K562 (cell line): Measurements from ENCODE around the gene RARRES2. TPM values are rescaled to one million over a fixed set of nuclear protein-coding genes. Genes with fewer than 3 reads are reported as not detected.

Source experiments
- BHLHE40 ChIP-seq: IDR thresholded peaks from 2 replicates; pipeline ENCODE4 v1.6.1; 2011; ENCODE audit warnings: low read length, improper control_type of control experiment
- CEBPB ChIP-seq: fragments of 450-650 bp; IDR thresholded peaks from 2 replicates; pipeline ENCODE4 v1.6.1; 2016; ENCODE audit warnings: missing genetic modification characterization, missing compliant biosample characterization
- CEBPG ChIP-seq, 3 experiments: fragments of 200-800 bp in 1 of 3; sonication (Bioruptor generic) in 1 of 3; sonication (generic) in 1 of 3; formaldehyde crosslinking in 1 of 3; IDR thresholded peaks in 2 of 3; conservative IDR thresholded peaks in 1 of 3; 2 replicates each; pipeline versions ENCODE4 v1.6.1 to v1.8.0; 2016 to 2022; ENCODE audit warnings: missing compliant biosample characterization in 2 of 3, missing genetic modification characterization in 2 of 3, mild to moderate bottlenecking in 1 of 3, missing genetic modification reagents in 1 of 3
- CXXC5 ChIP-seq: fragments of 250-450 bp; sonication (Bioruptor Pico); IDR thresholded peaks from 2 replicates; pipeline ENCODE4 v1.8.0; 2022; ENCODE audit warnings: inconsistent platforms, mild to moderate bottlenecking, moderate library complexity
- HDAC2 ChIP-seq: fragments of 450-650 bp; IDR thresholded peaks from 2 replicates; pipeline ENCODE4 v1.6.1; 2016; ENCODE audit warnings: mild to moderate bottlenecking
- NFATC3 ChIP-seq: fragments of 450-650 bp; IDR thresholded peaks from 2 replicates; pipeline ENCODE4 v1.6.1; 2017; ENCODE audit warnings: mild to moderate bottlenecking
- NR2C1 ChIP-seq, 2 experiments: fragments of 450-650 bp; IDR thresholded peaks; 2 replicates each; pipeline ENCODE4 v1.6.1; 2017; ENCODE audit warnings: mild to moderate bottlenecking in 2 of 2, antibody characterized with exemption in 1 of 2, inconsistent platforms in 1 of 2, missing compliant biosample characterization in 1 of 2, missing genetic modification characterization in 1 of 2
- SAFB2 ChIP-seq: fragments of 200-400 bp; formaldehyde crosslinking; IDR thresholded peaks from 2 replicates; pipeline ENCODE4 v1.6.1; 2018; ENCODE audit warnings: borderline replicate concordance, low read length, low read depth, moderate library complexity; ENCODE audit not compliant: severe bottlenecking
- SNIP1 ChIP-seq: fragments of 450-650 bp; IDR thresholded peaks from 2 replicates; pipeline ENCODE4 v1.7.1; 2017; ENCODE audit warnings: low read depth, mild to moderate bottlenecking
- TCFL5 ChIP-seq: fragments of 250-450 bp; sonication (Bioruptor Pico); conservative IDR thresholded peaks from 2 replicates; pipeline ENCODE4 v1.6.1; 2021; ENCODE audit warnings: mild to moderate bottlenecking, moderate library complexity, matching md5 sums
- ZBED1 ChIP-seq: IDR thresholded peaks from 2 replicates; pipeline ENCODE4 v1.6.1; 2014
- polyA plus RNA-seq, 8 experiments: library from polyadenylated mRNA; depleted of rRNA in 4 of 8; stranded (reverse) in 5 of 8; unstranded in 3 of 8; fragments of >200 nt; fragmentation: Nextera tagmentation in 2 of 8; fragmentation: Illumina TruSeq in 1 of 8; extraction: Ambion mirVana in 2 of 8; extraction: Trizol in 1 of 8; gene quantifications; 2 replicates each; pipeline versions ENCODE4 v1.2.1 to v1.2.3, GENCODE V29; 2011 to 2014; ENCODE audit warnings: inconsistent platforms in 1 of 8, missing spikeins in 1 of 8
- total RNA-seq, 7 experiments: library from RNA; depleted of rRNA in 6 of 7; stranded (reverse); fragments of >200 nt in 6 of 7; fragmentation: Illumina TruSeq in 2 of 7; extraction: Trizol in 2 of 7; gene quantifications; 2 replicates each; pipeline versions ENCODE4 v1.2.1 to v1.2.3, GENCODE V29; 2011 to 2021; ENCODE audit warnings: low replicate concordance in 1 of 7
- TF ChIP-seq, protein P1 (sequence below): fragments of 250-450 bp; sonication (Bioruptor Pico); IDR thresholded peaks from 2 replicates; pipeline ENCODE4 v1.6.1; 2021; ENCODE audit warnings: mild to moderate bottlenecking
- TF ChIP-seq, protein P2 (sequence below): fragments of 250-450 bp; sonication (Bioruptor Pico); IDR thresholded peaks from 2 replicates; pipeline ENCODE4 v1.8.0; 2021; ENCODE audit warnings: mild to moderate bottlenecking, moderate library complexity
- TF ChIP-seq, protein P3 (sequence below): fragments of 250-450 bp; sonication (Bioruptor Pico); IDR thresholded peaks from 2 replicates; pipeline ENCODE4 v1.8.0; 2022; ENCODE audit warnings: inconsistent platforms, mild to moderate bottlenecking, moderate library complexity, borderline replicate concordance
- TF ChIP-seq, protein P4 (sequence below): fragments of 450-650 bp; IDR thresholded peaks from 2 replicates; pipeline ENCODE4 v1.6.1; 2016

The RARRES2 gene
- total and polyA plus RNA-seq, 9 of the 15 experiments (the other 6 are each of a cell fraction or from before 2014, with no cell fraction given), result 0.11 to 1.7 (median 0.23) TPM; not detected in 6

DNA sequence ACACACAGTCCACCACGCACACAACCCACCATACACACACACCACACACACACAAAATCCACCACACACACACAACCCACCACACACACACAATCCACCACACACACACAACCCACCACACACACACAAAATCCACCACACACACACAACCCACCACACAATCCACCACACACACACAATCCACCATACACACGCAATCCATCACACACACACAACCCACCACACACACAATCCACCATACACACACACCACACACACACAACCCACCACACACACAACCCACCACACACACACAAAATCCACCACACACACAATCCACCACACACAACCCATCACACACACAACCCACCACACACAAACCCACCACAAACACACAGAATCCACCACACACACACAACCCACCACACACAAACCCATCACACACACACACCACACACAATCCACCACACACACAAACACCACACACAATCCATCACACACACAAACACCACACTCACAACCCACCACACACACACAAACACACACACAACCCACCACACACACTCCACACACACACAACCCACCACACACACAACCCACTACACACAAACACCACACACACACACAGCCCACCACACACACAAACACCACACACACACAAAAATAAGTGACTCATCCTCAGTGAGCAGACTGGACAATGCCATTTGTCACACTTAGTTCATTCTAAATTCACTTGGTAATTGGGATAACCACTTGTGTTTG lies 18.4 kb upstream of the RARRES2 start (continued):
- TF ChIP-seq, protein P1, sequence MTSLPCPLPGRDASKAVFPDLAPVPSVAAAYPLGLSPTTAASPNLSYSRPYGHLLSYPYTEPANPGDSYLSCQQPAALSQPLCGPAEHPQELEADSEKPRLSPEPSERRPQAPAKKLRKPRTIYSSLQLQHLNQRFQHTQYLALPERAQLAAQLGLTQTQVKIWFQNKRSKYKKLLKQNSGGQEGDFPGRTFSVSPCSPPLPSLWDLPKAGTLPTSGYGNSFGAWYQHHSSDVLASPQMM, result no peak
- TF ChIP-seq, protein P2, sequence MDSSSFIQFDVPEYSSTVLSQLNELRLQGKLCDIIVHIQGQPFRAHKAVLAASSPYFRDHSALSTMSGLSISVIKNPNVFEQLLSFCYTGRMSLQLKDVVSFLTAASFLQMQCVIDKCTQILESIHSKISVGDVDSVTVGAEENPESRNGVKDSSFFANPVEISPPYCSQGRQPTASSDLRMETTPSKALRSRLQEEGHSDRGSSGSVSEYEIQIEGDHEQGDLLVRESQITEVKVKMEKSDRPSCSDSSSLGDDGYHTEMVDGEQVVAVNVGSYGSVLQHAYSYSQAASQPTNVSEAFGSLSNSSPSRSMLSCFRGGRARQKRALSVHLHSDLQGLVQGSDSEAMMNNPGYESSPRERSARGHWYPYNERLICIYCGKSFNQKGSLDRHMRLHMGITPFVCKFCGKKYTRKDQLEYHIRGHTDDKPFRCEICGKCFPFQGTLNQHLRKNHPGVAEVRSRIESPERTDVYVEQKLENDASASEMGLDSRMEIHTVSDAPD (CRISPR knock-in tag), result no peak
- no peak for TF ChIP-seq CXXC5
- TF ChIP-seq, protein P3, sequence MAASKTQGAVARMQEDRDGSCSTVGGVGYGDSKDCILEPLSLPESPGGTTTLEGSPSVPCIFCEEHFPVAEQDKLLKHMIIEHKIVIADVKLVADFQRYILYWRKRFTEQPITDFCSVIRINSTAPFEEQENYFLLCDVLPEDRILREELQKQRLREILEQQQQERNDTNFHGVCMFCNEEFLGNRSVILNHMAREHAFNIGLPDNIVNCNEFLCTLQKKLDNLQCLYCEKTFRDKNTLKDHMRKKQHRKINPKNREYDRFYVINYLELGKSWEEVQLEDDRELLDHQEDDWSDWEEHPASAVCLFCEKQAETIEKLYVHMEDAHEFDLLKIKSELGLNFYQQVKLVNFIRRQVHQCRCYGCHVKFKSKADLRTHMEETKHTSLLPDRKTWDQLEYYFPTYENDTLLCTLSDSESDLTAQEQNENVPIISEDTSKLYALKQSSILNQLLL (CRISPR knock-in tag), result no peak
- TF ChIP-seq ZBED1, result no peak
- 0 out of 2 replicates have a peak, but pooled peaks have one; percentile 30 for TF ChIP-seq SNIP1
- no peak for TF ChIP-seq SAFB2
- TF ChIP-seq TCFL5 (CRISPR knock-in tag), result no peak
- no peak for TF ChIP-seq HDAC2
- TF ChIP-seq NR2C1 (IDR thresholded peaks at IDR 0.05), result peak; percentile 39; the same call in 1 of the 2 replicates
- no peak for TF ChIP-seq NR2C1 (tag; IDR thresholded peaks at IDR 0.05)
- no peak for TF ChIP-seq NFATC3
- 0 out of 2 replicates have a peak, but pooled peaks have one; percentile 12 for TF ChIP-seq BHLHE40
- TF ChIP-seq, protein P4, sequence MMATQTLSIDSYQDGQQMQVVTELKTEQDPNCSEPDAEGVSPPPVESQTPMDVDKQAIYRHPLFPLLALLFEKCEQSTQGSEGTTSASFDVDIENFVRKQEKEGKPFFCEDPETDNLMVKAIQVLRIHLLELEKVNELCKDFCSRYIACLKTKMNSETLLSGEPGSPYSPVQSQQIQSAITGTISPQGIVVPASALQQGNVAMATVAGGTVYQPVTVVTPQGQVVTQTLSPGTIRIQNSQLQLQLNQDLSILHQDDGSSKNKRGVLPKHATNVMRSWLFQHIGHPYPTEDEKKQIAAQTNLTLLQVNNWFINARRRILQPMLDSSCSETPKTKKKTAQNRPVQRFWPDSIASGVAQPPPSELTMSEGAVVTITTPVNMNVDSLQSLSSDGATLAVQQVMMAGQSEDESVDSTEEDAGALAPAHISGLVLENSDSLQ, result no peak
- TF ChIP-seq CEBPG (CRISPR knock-in tag; IDR thresholded peaks at IDR 0.05), result no peak
- TF ChIP-seq CEBPG (tag; conservative IDR thresholded peaks at IDR 0.05 in 1 of 2, IDR thresholded peaks at IDR 0.05 in 1 of 2), result no peak
- TF ChIP-seq CEBPB (tag), result no peak
